ENCODE measurements around the gene TXNDC2. TPM values are rescaled to one million over a fixed set of nuclear protein-coding genes. Genes with fewer than 3 reads are reported as not detected.

TXNDC2 gene
- total RNA-seq, 2 donors from 2014 or later, result 3.6 TPM; not detected in 1

- no peak for DNase-seq (ENCODE audit: low spot score)
- Histone ChIP-seq H3K36me3 (no peaks in the 10 kb centered on the region), H3K4me1 (replicated peaks) (no peaks in the 10 kb centered on the region), H3K9me3 (no peaks in the 10 kb centered on the region), H3K27ac (no peak overlapping the region), H3K4me3 (no peak overlapping the region), H3K27me3 (replicated peaks; ENCODE audit: insufficient read depth) (no peaks in the 10 kb centered on the region)
- intact Hi-C loops (cut with DNase I), result no loop called here
- 81% methylated on average over 2 of the region's 2 CpGs for WGBS
- no peak for TF ChIP-seq CTCF (IDR thresholded peaks at IDR 0.05)
- no peak for TF ChIP-seq POLR2A (IDR thresholded peaks at IDR 0.05)
- no peak for TF ChIP-seq POLR2AphosphoS5 (IDR thresholded peaks at IDR 0.05)
These were observed 41.8 kb downstream of the TXNDC2 start for GRCh38 chr18:9927392-9928063.

DNA sequence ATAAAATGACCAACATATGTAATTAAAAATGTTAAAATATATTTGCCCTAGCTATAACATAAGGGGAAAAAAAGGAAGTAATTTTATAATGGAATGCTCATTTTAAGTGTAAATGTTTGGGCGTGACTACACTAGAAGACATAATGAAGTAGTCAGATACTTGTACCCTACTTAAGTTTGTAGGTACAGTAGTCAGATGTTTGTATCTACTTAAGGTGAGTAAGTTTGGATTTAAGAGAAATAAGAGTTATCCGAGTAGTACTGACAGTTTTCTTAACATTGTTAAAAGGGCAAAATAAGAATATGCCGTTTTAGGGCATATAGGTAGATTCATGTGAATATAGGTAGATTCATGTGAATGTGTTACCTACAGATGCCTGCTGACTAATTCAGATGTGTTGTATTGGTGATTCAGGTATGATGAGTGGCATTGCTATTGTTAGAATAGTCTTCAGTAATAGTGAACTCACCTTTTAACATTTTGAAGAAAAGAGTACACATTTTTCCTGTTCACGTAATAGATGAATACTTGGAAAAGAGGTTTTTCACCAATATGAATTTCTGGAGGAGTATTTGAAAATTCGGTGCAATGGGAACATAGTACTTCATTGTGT, 43.0 kb downstream of the TXNDC2 start:
- 87% methylated on average over 5 of the region's 5 CpGs for WGBS
- intact Hi-C loops (cut with DNase I), result no loop called here
- no peak for DNase-seq (ENCODE audit: low spot score)

DNA sequence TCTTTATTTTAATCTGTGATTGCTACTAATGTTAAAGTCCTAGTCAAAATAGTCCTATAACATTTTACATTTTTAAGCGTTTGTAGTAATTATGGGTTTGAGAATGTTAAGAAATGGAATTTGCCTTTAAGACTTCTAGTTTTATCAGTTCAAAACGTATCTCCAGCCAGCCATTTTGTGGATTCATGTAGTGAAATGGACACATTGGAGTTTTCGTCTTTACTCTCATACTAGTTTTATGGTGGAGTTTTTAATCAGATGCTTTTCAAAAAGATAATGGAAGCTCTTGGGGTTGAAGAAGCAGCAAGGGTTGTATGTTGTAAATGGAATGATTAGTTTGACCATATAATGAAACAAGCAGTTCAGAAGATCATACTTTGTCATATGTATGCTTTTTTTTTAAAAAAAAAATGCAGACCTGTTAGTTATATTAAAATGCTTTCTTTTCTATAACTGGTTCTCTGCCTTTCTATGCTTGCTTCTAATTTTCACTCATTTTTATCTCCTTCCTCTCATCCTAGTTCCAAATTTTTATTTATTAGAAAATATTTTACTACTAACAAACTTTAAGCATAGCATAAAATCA, 44.6 kb downstream of the TXNDC2 start:
- TF ChIP-seq CTCF (IDR thresholded peaks at IDR 0.05) (no peak), POLR2A (IDR thresholded peaks at IDR 0.05) (no peak), POLR2AphosphoS5 (IDR thresholded peaks at IDR 0.05) (no peak)
- intact Hi-C loops (cut with DNase I), result no loop called here
- no peak overlapping the region for H3K4me3 ChIP-seq
- DNase-seq (ENCODE audit: low spot score), result no peak
- H3K27ac ChIP-seq, result no peak overlapping the region
- no peaks in the 10 kb centered on the region for H3K4me1 ChIP-seq (replicated peaks)
- H3K27me3 ChIP-seq (replicated peaks; ENCODE audit: insufficient read depth), result no peaks in the 10 kb centered on the region
- WGBS, result 75% methylated on average over 3 of the region's 3 CpGs
- H3K36me3 ChIP-seq, result no peaks in the 10 kb centered on the region
- H3K9me3 ChIP-seq, result no peaks in the 10 kb centered on the region

More for the DNA sequence above, 43.0 kb downstream of the TXNDC2 start:
- H3K36me3 ChIP-seq, result no peaks in the 10 kb centered on the region
- H3K4me3 ChIP-seq, result no peak overlapping the region
- H3K27me3 ChIP-seq (replicated peaks; ENCODE audit: insufficient read depth), result no peaks in the 10 kb centered on the region
- no peaks in the 10 kb centered on the region for H3K9me3 ChIP-seq
- H3K27ac ChIP-seq, result no peak overlapping the region
- no peak for TF ChIP-seq POLR2AphosphoS5 (IDR thresholded peaks at IDR 0.05)
- TF ChIP-seq CTCF (IDR thresholded peaks at IDR 0.05), result no peak
- TF ChIP-seq POLR2A (IDR thresholded peaks at IDR 0.05), result no peak
- no peaks in the 10 kb centered on the region for H3K4me1 ChIP-seq (replicated peaks)

GRCh38 chr18:9931146-9931545, 45.4 kb downstream of the TXNDC2 start:
- TF ChIP-seq CTCF (IDR thresholded peaks at IDR 0.05) (no peak), POLR2A (IDR thresholded peaks at IDR 0.05) (no peak), POLR2AphosphoS5 (IDR thresholded peaks at IDR 0.05) (no peak)
- no peaks in the 10 kb centered on the region for H3K36me3 ChIP-seq
- H3K27ac ChIP-seq, result no peak overlapping the region
- H3K9me3 ChIP-seq, result no peaks in the 10 kb centered on the region
- intact Hi-C loops (cut with DNase I), result no loop called here
- WGBS, result 41% methylated on average over 1 of the region's 1 CpG
- H3K4me3 ChIP-seq, result no peak overlapping the region
- DNase-seq (ENCODE audit: low spot score), result no peak
- no peaks in the 10 kb centered on the region for H3K4me1 ChIP-seq (replicated peaks)
- H3K27me3 ChIP-seq (replicated peaks; ENCODE audit: insufficient read depth), result no peaks in the 10 kb centered on the region

Data from prostate gland (tissue), 2 donors.